ENCODE results near the gene P2RY10. TPM values are rescaled to one million over a fixed set of nuclear protein-coding genes. Genes with fewer than 3 reads are reported as not detected.
A peak's percentile ranks its signal among the peaks of the same experiment; 100 is the strongest.

P2RY10 gene
- total RNA-seq, 2 experiments from 2014 or later: 85.3 to 98.5 TPM

DNA sequence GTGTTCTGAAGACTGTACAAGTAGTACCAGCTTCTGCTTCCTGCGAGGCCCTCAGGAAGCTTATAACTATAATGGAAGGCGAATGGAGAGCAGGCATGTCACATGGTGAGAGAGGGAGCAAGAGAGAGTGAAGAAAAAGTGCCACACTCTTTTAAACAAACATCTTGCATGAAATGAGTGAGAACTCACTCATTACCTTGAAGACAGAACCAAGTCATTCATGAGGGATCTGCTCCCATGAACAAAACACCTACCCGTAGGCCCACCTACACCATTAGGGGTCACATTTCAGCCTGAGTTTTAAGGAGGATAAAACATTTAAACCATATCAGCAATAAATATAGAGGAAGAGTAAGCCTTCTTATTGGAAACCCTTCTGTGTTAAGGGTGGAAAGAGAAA lies 19.4 kb downstream of the P2RY10 start:
- no peak for TF ChIP-seq CTCF (IDR thresholded peaks at IDR 0.05)
- H3K27ac Mint-ChIP-seq: peak overlapping the region; percentile 76
- Histone ChIP-seq H3K27ac (ENCODE audit: low read depth in 1 of 2, low read length in 2 of 2) (no peak overlapping the region), H3K36me3 (ENCODE audit: insufficient read depth, low read length) (peaks cover 28% of the 10 kb centered on the region), H3K27me3 (ENCODE audit: control insufficient read depth in 1 of 2, insufficient read depth in 2 of 2, low read length in 2 of 2) (no peaks in the 10 kb centered on the region), H3K4me3 (ENCODE audit: low read length) (no peak overlapping the region), H3K4me1 (ENCODE audit: insufficient read depth, low read length) (peaks cover 6% of the 10 kb centered on the region), H3K9me3 (ENCODE audit: control insufficient read depth in 1 of 2, insufficient read depth in 1 of 2, low read length in 2 of 2) (no peaks in the 10 kb centered on the region)
- POLR2A ChIA-PET: interaction anchor here (0.7 to 1.1 kb wide), 2 partner anchors 12 to 14 kb away, joined by 3 to 5 read pairs; no protein-coding TSS in a partner anchor
- no peak overlapping the region for H3K4me3 Mint-ChIP-seq
- no peak for DNase-seq
- ATAC-seq (ENCODE audit: poor library complexity): no peak
- CTCF ChIA-PET: no interaction called here
- H3K4me1 Mint-ChIP-seq (ENCODE audit: low read depth): peaks cover 44% of the 10 kb centered on the region
- peaks cover 8% of the 10 kb centered on the region for H3K9me3 Mint-ChIP-seq
- no peaks in the 10 kb centered on the region for H3K27me3 Mint-ChIP-seq
- peaks cover 55% of the 10 kb centered on the region for H3K36me3 Mint-ChIP-seq (ENCODE audit: low read depth)
- intact Hi-C loops (cut with DNase I, micrococcal nuclease): no loop called here

DNA sequence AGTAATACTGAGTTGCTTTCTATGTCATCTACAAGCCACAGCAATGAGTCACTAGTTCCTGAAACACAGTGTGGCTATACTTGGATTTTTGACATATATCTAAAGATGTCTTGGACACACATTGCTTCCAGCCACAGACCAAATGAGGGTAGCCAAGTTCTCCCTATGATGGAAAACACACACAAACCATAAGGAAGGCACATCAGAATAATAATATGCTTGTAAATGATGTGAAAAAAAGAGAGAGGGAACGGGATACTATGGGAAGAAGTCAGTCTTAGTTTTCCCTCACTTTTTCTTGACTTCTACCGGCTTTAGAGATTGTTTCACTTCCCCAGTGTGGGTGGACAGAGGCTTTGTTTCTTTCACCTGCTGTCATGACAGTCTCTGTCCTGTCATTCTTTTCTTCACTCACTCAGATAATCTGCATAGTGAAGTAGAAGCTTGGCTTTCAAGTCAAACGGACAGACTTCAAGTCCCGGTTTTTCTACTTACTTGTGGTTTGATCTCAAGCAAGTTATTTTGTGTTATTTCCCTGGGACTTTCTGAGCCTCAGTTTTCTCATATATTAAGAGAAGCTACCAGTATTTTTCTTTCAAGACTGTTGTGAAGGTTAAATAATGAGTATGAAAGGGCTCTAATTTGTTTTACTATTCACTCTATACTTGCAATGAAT lies 34.7 kb downstream of the P2RY10 start:
- DNase-seq (no peak), ATAC-seq (ENCODE audit: poor library complexity) (no peak)
- Histone ChIP-seq H3K27me3 (ENCODE audit: control insufficient read depth in 1 of 2, insufficient read depth in 2 of 2, low read length in 2 of 2) (no peaks in the 10 kb centered on the region), H3K4me1 (ENCODE audit: insufficient read depth, low read length) (no peaks in the 10 kb centered on the region), H3K4me3 (ENCODE audit: low read length) (no peak overlapping the region), H3K27ac (ENCODE audit: low read depth in 1 of 2, low read length in 2 of 2) (no peak overlapping the region), H3K9me3 (ENCODE audit: control insufficient read depth in 1 of 2, insufficient read depth in 1 of 2, low read length in 2 of 2) (no peaks in the 10 kb centered on the region), H3K36me3 (ENCODE audit: insufficient read depth, low read length) (no peaks in the 10 kb centered on the region)
- TF ChIP-seq CTCF (IDR thresholded peaks at IDR 0.05): no peak
- CTCF ChIA-PET: no interaction called here
- Mint-ChIP-seq H3K27me3 (no peaks in the 10 kb centered on the region), H3K27ac (no peak overlapping the region), H3K9me3 (no peaks in the 10 kb centered on the region), H3K4me3 (peak overlapping the region; percentile 38), H3K36me3 (ENCODE audit: low read depth) (peaks cover 6% of the 10 kb centered on the region), H3K4me1 (ENCODE audit: low read depth) (peaks cover 8% of the 10 kb centered on the region)
- intact Hi-C loops (cut with DNase I, micrococcal nuclease): no loop called here
- POLR2A ChIA-PET: no interaction called here

GRCh38 chrX:78989349-78989748 lies 44.2 kb downstream of the P2RY10 start:
- Mint-ChIP-seq H3K27me3 (no peaks in the 10 kb centered on the region), H3K4me3 (no peak overlapping the region), H3K9me3 (peaks cover 9% of the 10 kb centered on the region), H3K4me1 (ENCODE audit: low read depth) (no peaks in the 10 kb centered on the region), H3K27ac (no peak overlapping the region), H3K36me3 (ENCODE audit: low read depth) (no peaks in the 10 kb centered on the region)
- Histone ChIP-seq H3K27me3 (ENCODE audit: control insufficient read depth in 1 of 2, insufficient read depth in 2 of 2, low read length in 2 of 2) (no peaks in the 10 kb centered on the region), H3K9me3 (ENCODE audit: control insufficient read depth in 1 of 2, insufficient read depth in 1 of 2, low read length in 2 of 2) (no peaks in the 10 kb centered on the region), H3K27ac (ENCODE audit: low read depth in 1 of 2, low read length in 2 of 2) (no peak overlapping the region), H3K36me3 (ENCODE audit: insufficient read depth, low read length) (no peaks in the 10 kb centered on the region), H3K4me1 (ENCODE audit: insufficient read depth, low read length) (no peaks in the 10 kb centered on the region), H3K4me3 (ENCODE audit: low read length) (no peak overlapping the region)
- ATAC-seq (ENCODE audit: poor library complexity): no peak
- POLR2A ChIA-PET: no interaction called here
- CTCF ChIA-PET: no interaction called here
- no peak for DNase-seq
- intact Hi-C loops (cut with DNase I, micrococcal nuclease): no loop called here
- TF ChIP-seq CTCF (IDR thresholded peaks at IDR 0.05): no peak
